Activated naive CD8-positive, alpha-beta T cell (primary cell): Measurements from ENCODE around the gene EDIL3.
"Not testable (repeated sequence)": the region's sequence is repeated elsewhere in the genome, so short reads cannot be mapped to it uniquely, and the experiment has no call there.

Experiments
- H3K27ac Mint-ChIP-seq: one replicate; pipeline ENCODE4 v1.8.0; 2021; ENCODE audit warnings: mixed read lengths
- H3K27me3 Mint-ChIP-seq: one replicate; pipeline ENCODE4 v1.8.0; 2021; ENCODE audit warnings: mixed read lengths
- H3K36me3 Mint-ChIP-seq: one replicate; pipeline ENCODE4 v1.8.0; 2021; ENCODE audit warnings: mixed read lengths
- H3K4me1 Mint-ChIP-seq: one replicate; pipeline ENCODE4 v1.8.0; 2021; ENCODE audit warnings: low read depth, mixed read lengths
- H3K4me3 Mint-ChIP-seq: one replicate; pipeline ENCODE4 v1.8.0; 2021; ENCODE audit warnings: mild to moderate bottlenecking, mixed read lengths
- H3K9me3 Mint-ChIP-seq: one replicate; pipeline ENCODE4 v1.8.0; 2021; ENCODE audit warnings: low read depth, mixed read lengths

Gene EDIL3

GRCh38 chr5:84080908-84081307, 303.8 kb downstream of the EDIL3 start:
- no peaks in the 10 kb centered on the region for H3K27me3 Mint-ChIP-seq
- no peaks in the 10 kb centered on the region for H3K9me3 Mint-ChIP-seq
- H3K4me1 Mint-ChIP-seq: no peaks in the 10 kb centered on the region
- H3K4me3 Mint-ChIP-seq: no peak overlapping the region
- H3K36me3 Mint-ChIP-seq: no peaks in the 10 kb centered on the region
- no peak overlapping the region for H3K27ac Mint-ChIP-seq

- no peaks in the 10 kb centered on the region for H3K36me3 Mint-ChIP-seq
- H3K27me3 Mint-ChIP-seq: no peaks in the 10 kb centered on the region
- no peak overlapping the region for H3K4me3 Mint-ChIP-seq
- H3K4me1 Mint-ChIP-seq: no peaks in the 10 kb centered on the region
- H3K9me3 Mint-ChIP-seq: no peaks in the 10 kb centered on the region
- H3K27ac Mint-ChIP-seq: no peak overlapping the region
Observed at GRCh38 chr5:84072339-84072738, 312.3 kb downstream of the EDIL3 start.

- no peaks in the 10 kb centered on the region for H3K9me3 Mint-ChIP-seq
- H3K4me1 Mint-ChIP-seq: no peaks in the 10 kb centered on the region
- no peaks in the 10 kb centered on the region for H3K36me3 Mint-ChIP-seq
- no peaks in the 10 kb centered on the region for H3K27me3 Mint-ChIP-seq
- H3K4me3 Mint-ChIP-seq: no peak overlapping the region
- no peak overlapping the region for H3K27ac Mint-ChIP-seq
Observed at GRCh38 chr5:84069608-84070179, 315.0 kb downstream of the EDIL3 start.

- H3K4me1 Mint-ChIP-seq: no peaks in the 10 kb centered on the region
- H3K4me3 Mint-ChIP-seq: no peak overlapping the region
- no peaks in the 10 kb centered on the region for H3K27me3 Mint-ChIP-seq
- no peak overlapping the region for H3K27ac Mint-ChIP-seq
- H3K36me3 Mint-ChIP-seq: no peaks in the 10 kb centered on the region
- peaks cover 5% of the 10 kb centered on the region for H3K9me3 Mint-ChIP-seq
Observed at GRCh38 chr5:84063041-84063440, 321.6 kb downstream of the EDIL3 start.

GRCh38 chr5:84059672-84060071, 325.0 kb downstream of the EDIL3 start:
- H3K36me3 Mint-ChIP-seq: no peaks in the 10 kb centered on the region
- no peak overlapping the region for H3K4me3 Mint-ChIP-seq
- H3K27me3 Mint-ChIP-seq: no peaks in the 10 kb centered on the region
- peaks cover 5% of the 10 kb centered on the region for H3K9me3 Mint-ChIP-seq
- H3K4me1 Mint-ChIP-seq: no peaks in the 10 kb centered on the region
- H3K27ac Mint-ChIP-seq: no peak overlapping the region

GRCh38 chr5:84058561-84058960, 326.1 kb downstream of the EDIL3 start:
- Mint-ChIP-seq H3K4me1 (no peaks in the 10 kb centered on the region), H3K36me3 (no peaks in the 10 kb centered on the region), H3K9me3 (peaks cover 5% of the 10 kb centered on the region), H3K4me3 (no peak overlapping the region), H3K27me3 (no peaks in the 10 kb centered on the region), H3K27ac (no peak overlapping the region)

- Mint-ChIP-seq H3K27me3 (no peaks in the 10 kb centered on the region), H3K4me3 (no peak overlapping the region), H3K27ac (no peak overlapping the region), H3K9me3 (peaks cover 5% of the 10 kb centered on the region), H3K4me1 (no peaks in the 10 kb centered on the region), H3K36me3 (no peaks in the 10 kb centered on the region)
Observed at GRCh38 chr5:84057211-84057610, 327.5 kb downstream of the EDIL3 start.

GRCh38 chr5:84045964-84046363, 338.7 kb downstream of the EDIL3 start:
- Mint-ChIP-seq H3K4me1 (no peaks in the 10 kb centered on the region), H3K36me3 (no peaks in the 10 kb centered on the region), H3K27ac (no peak overlapping the region), H3K9me3 (no peaks in the 10 kb centered on the region), H3K27me3 (no peaks in the 10 kb centered on the region), H3K4me3 (no peak overlapping the region)

GRCh38 chr5:84036842-84037241, 347.8 kb downstream of the EDIL3 start:
- Mint-ChIP-seq H3K27me3 (no peaks in the 10 kb centered on the region), H3K4me1 (no peaks in the 10 kb centered on the region)

GRCh38 chr5:84032324-84032723, 352.4 kb downstream of the EDIL3 start:
- Mint-ChIP-seq H3K27ac (no peak overlapping the region), H3K4me3 (no peak overlapping the region)

More at GRCh38 chr5:84036842-84037241, 347.8 kb downstream of the EDIL3 start:
- no peak overlapping the region for H3K27ac Mint-ChIP-seq
- no peaks in the 10 kb centered on the region for H3K9me3 Mint-ChIP-seq
- no peaks in the 10 kb centered on the region for H3K36me3 Mint-ChIP-seq
- no peak overlapping the region for H3K4me3 Mint-ChIP-seq

GRCh38 chr5:84028093-84028492, 356.6 kb downstream of the EDIL3 start:
- Mint-ChIP-seq H3K9me3 (peaks cover 3% of the 10 kb centered on the region), H3K27me3 (no peaks in the 10 kb centered on the region), H3K27ac (no peak overlapping the region), H3K36me3 (no peaks in the 10 kb centered on the region), H3K4me3 (no peak overlapping the region), H3K4me1 (no peaks in the 10 kb centered on the region)

More at GRCh38 chr5:84032324-84032723, 352.4 kb downstream of the EDIL3 start:
- H3K4me1 Mint-ChIP-seq: no peaks in the 10 kb centered on the region
- no peaks in the 10 kb centered on the region for H3K27me3 Mint-ChIP-seq
- H3K36me3 Mint-ChIP-seq: no peaks in the 10 kb centered on the region
- H3K9me3 Mint-ChIP-seq: peaks cover 3% of the 10 kb centered on the region

- H3K9me3 Mint-ChIP-seq, H3K36me3 Mint-ChIP-seq, H3K4me3 Mint-ChIP-seq: not testable (repeated sequence)
Observed at GRCh38 chr5:84018521-84018920, 366.2 kb downstream of the EDIL3 start.

GRCh38 chr5:84017523-84018172, 367.0 kb downstream of the EDIL3 start:
- Mint-ChIP-seq H3K4me1 (no peaks in the 10 kb centered on the region), H3K36me3 (no peaks in the 10 kb centered on the region), H3K27ac (no peak overlapping the region), H3K4me3 (no peak overlapping the region), H3K9me3 (no peaks in the 10 kb centered on the region), H3K27me3 (no peaks in the 10 kb centered on the region)

More at GRCh38 chr5:84018521-84018920, 366.2 kb downstream of the EDIL3 start:
- not testable (repeated sequence) for H3K27ac Mint-ChIP-seq, H3K4me1 Mint-ChIP-seq, H3K27me3 Mint-ChIP-seq

- H3K27ac Mint-ChIP-seq: no peak overlapping the region
- H3K36me3 Mint-ChIP-seq: no peaks in the 10 kb centered on the region
- H3K27me3 Mint-ChIP-seq: no peaks in the 10 kb centered on the region
- H3K4me1 Mint-ChIP-seq: no peaks in the 10 kb centered on the region
- no peaks in the 10 kb centered on the region for H3K9me3 Mint-ChIP-seq
- H3K4me3 Mint-ChIP-seq: no peak overlapping the region
Observed at GRCh38 chr5:84016085-84016484, 368.6 kb downstream of the EDIL3 start.

GRCh38 chr5:84014966-84015365, 369.7 kb downstream of the EDIL3 start:
- H3K9me3 Mint-ChIP-seq: no peaks in the 10 kb centered on the region
- H3K27me3 Mint-ChIP-seq: no peaks in the 10 kb centered on the region
- H3K4me3 Mint-ChIP-seq: no peak overlapping the region
- H3K4me1 Mint-ChIP-seq: no peaks in the 10 kb centered on the region
- no peaks in the 10 kb centered on the region for H3K36me3 Mint-ChIP-seq
- H3K27ac Mint-ChIP-seq: no peak overlapping the region

- Mint-ChIP-seq H3K4me3 (no peak overlapping the region), H3K9me3 (peaks cover 9% of the 10 kb centered on the region), H3K36me3 (no peaks in the 10 kb centered on the region), H3K27me3 (no peaks in the 10 kb centered on the region), H3K27ac (no peak overlapping the region), H3K4me1 (no peaks in the 10 kb centered on the region)
Observed at GRCh38 chr5:83993803-83994202, 390.9 kb downstream of the EDIL3 start.
